22Rv1 (cell line): ENCODE data around the gene TGFBR2.

ENCODE experiments used
- H3K27ac ChIP-seq: fragments of 450-650 bp; 2 replicates; pipeline ENCODE4 v1.5.1; 2017
- CTCF ChIP-seq: fragments of 450-650 bp; IDR thresholded peaks from 2 replicates; pipeline ENCODE4 v1.5.1; 2017; ENCODE audit warnings: mild to moderate bottlenecking
- ZFX ChIP-seq: fragments of 450-650 bp; IDR thresholded peaks from 2 replicates; pipeline ENCODE4 v1.6.1; 2017; ENCODE audit warnings: antibody characterized with exemption, borderline replicate concordance

TGFBR2 gene

DNA sequence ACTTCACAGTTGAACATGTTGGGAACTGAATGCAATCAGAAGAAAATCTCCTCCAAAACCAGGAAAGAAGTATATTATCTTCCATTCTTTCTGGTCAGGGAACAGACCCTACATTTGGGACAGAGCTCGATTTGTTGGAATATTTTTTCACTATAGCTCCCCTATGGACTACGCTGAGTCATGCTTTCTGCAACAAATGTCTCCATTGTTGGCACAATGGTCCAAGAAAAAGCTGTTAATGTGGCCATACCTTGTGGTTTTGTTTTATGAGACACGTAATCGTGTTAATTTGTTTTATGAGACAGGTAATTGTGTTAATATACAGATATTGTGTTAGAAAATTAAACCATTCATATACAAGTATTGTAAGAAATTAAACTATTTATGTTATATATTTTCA lies 101.4 kb downstream of the TGFBR2 start:
- no peak overlapping the region for H3K27ac ChIP-seq
- no peak for TF ChIP-seq CTCF
- TF ChIP-seq ZFX = no peak

GRCh38 chr3:30708472-30708871 lies 102.1 kb downstream of the TGFBR2 start:
- no peak overlapping the region for H3K27ac ChIP-seq
- no peak for TF ChIP-seq CTCF
- no peak for TF ChIP-seq ZFX

DNA sequence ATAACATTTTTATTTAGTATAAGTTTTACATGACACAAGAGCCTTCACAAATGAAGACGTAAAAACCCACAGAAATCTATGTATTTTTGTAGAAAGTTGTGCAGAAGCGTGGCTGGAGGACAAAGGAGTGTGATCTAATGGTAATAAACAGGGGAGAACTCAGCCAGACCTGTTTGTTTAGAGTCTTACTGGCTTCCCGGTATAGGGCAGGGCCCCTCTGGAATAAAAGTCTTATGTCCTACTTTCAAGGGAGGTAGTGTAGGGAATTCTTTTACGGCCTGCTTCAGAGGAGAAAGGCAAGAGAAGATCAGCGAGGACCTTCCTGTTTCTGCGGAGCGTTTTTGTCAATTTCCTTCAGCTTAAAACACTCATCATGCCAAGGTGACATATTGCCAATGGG lies 103.6 kb downstream of the TGFBR2 start:
- no peak for TF ChIP-seq CTCF
- TF ChIP-seq ZFX = no peak

DNA sequence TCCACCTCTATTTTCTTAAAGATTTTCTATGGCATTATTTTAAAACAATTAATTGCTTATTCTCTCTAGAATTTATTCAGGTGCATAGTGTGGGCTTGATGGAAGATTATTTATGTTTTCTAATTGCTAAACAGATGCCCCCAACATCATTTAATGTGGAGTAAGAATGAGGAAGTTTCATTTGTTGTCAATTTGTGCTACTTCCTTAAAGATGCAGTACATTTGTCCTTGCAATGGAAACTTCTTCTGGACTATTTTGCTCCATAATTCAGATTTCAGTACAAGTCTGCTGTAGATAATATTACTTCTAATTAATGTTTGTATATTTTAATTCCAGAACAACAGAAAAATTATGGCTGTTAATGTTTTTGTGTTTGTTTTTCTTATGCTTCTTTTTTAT lies 104.8 kb downstream of the TGFBR2 start:
- no peak for TF ChIP-seq CTCF
- no peak for TF ChIP-seq ZFX

More for the DNA sequence above, 103.6 kb downstream of the TGFBR2 start:
- H3K27ac ChIP-seq = no peak overlapping the region

GRCh38 chr3:30711867-30712266 lies 105.5 kb downstream of the TGFBR2 start:
- TF ChIP-seq CTCF (no peak), ZFX (no peak)
- no peak overlapping the region for H3K27ac ChIP-seq

More for the DNA sequence above, 104.8 kb downstream of the TGFBR2 start:
- no peak overlapping the region for H3K27ac ChIP-seq

- no peak overlapping the region for H3K27ac ChIP-seq
- TF ChIP-seq CTCF (no peak), ZFX (no peak)
Measured at GRCh38 chr3:30712991-30713390, 106.6 kb downstream of the TGFBR2 start.

GRCh38 chr3:30713885-30714503 lies 107.6 kb downstream of the TGFBR2 start:
- no peak overlapping the region for H3K27ac ChIP-seq
- no peak for TF ChIP-seq CTCF
- TF ChIP-seq ZFX = no peak
